Activated CD8-positive, alpha-beta T cell treated with anti-CD3 and anti-CD28 coated beads for 36 hours (primary cell): ENCODE results near the gene USP17L30. TPM values are rescaled to one million over a fixed set of nuclear protein-coding genes. Genes with fewer than 3 reads are reported as not detected.
"Not testable (repeated sequence)": the region's sequence is repeated elsewhere in the genome, so short reads cannot be mapped to it uniquely, and the experiment has no call there.

Experiments used
- ATAC-seq: fragments of 200-7000 bp; cut with Tn5 transposase; one replicate; pipeline ENCODE4 v1.10.0; 2021; ENCODE audit warnings: mild to moderate bottlenecking, moderate library complexity
- CTCF ChIA-PET: fragments of 350-600 bp; sonication (Branson Sonifier 250); formaldehyde crosslinking; loops from one replicate; lab custom pipeline; 2021; ENCODE audit warnings: antibody characterized with exemption; lab: Charles Lee
- POLR2A ChIA-PET: fragments of 350-600 bp; sonication (Branson Sonifier 250); formaldehyde crosslinking; loops from one replicate; lab custom pipeline; 2021; ENCODE audit warnings: antibody characterized with exemption; lab: Charles Lee
- DNase-seq: peaks from one replicate; pipeline ENCODE4 v3.0.0-alpha.2; 2020
- H3K27ac Mint-ChIP-seq: one replicate; pipeline ENCODE4 v1.8.0; 2021; ENCODE audit warnings: mild to moderate bottlenecking, mixed read lengths
- H3K27me3 Mint-ChIP-seq: one replicate; pipeline ENCODE4 v1.8.0; 2021; ENCODE audit warnings: mixed read lengths
- H3K36me3 Mint-ChIP-seq: one replicate; pipeline ENCODE4 v1.8.0; 2021; ENCODE audit warnings: low read depth, mixed read lengths
- H3K4me1 Mint-ChIP-seq: one replicate; pipeline ENCODE4 v1.8.0; 2021; ENCODE audit warnings: low read depth, mixed read lengths
- H3K4me3 Mint-ChIP-seq: one replicate; pipeline ENCODE4 v1.8.0; 2021; ENCODE audit warnings: mild to moderate bottlenecking, moderate library complexity, mixed read lengths
- H3K9me3 Mint-ChIP-seq: one replicate; pipeline ENCODE4 v1.8.0; 2021; ENCODE audit warnings: mixed read lengths
- CTCF ChIP-seq: fragments of 200-600 bp; IDR thresholded peaks from one replicate; pipeline ENCODE4 v1.8.0; 2022; ENCODE audit warnings: antibody characterized with exemption, mild to moderate bottlenecking
- intact Hi-C: fragments of 100-400 bp; cut with micrococcal nuclease; formaldehyde crosslinking; loops from one replicate; pipeline ENCODE4 v1.10.0; 2022
- total RNA-seq, 2 experiments: library from RNA; stranded (reverse); gene quantifications; one replicate each; pipeline ENCODE4 v1.2.3, GENCODE V29; 2021

The USP17L30 gene
- total RNA-seq, 2 experiments from 2014 or later = not detected

- DNase-seq (peak; percentile 76), ATAC-seq (peak; percentile 61)
- H3K36me3 Mint-ChIP-seq, H3K9me3 Mint-ChIP-seq, intact Hi-C loops, H3K4me1 Mint-ChIP-seq, H3K27me3 Mint-ChIP-seq, POLR2A ChIA-PET, H3K27ac Mint-ChIP-seq: not testable (repeated sequence)
- H3K4me3 Mint-ChIP-seq = peak overlapping the region; percentile 53
- CTCF ChIA-PET = interaction anchor here (0.6 kb wide), 1 partner anchor 380 kb away, joined by 3 read pairs; no protein-coding TSS in a partner anchor
- peak; percentile 75 for TF ChIP-seq CTCF
These were observed 18.1 kb downstream of the USP17L30 start for GRCh38 chr4:9381012-9381534.

- CTCF ChIA-PET = no interaction called here
- Mint-ChIP-seq H3K4me1 (no peaks in the 10 kb centered on the region), H3K27ac (no peak overlapping the region), H3K9me3 (no peaks in the 10 kb centered on the region), H3K4me3 (no peak overlapping the region), H3K27me3 (no peaks in the 10 kb centered on the region), H3K36me3 (no peaks in the 10 kb centered on the region)
- POLR2A ChIA-PET = no interaction called here
- intact Hi-C loops = no loop called here
- ATAC-seq = no peak
- no peak for TF ChIP-seq CTCF
- DNase-seq = no peak
These were observed 21.2 kb downstream of the USP17L30 start for GRCh38 chr4:9384126-9384525.

- ATAC-seq, H3K4me3 Mint-ChIP-seq, H3K27me3 Mint-ChIP-seq, POLR2A ChIA-PET, intact Hi-C loops, H3K36me3 Mint-ChIP-seq, H3K4me1 Mint-ChIP-seq, CTCF ChIA-PET, H3K9me3 Mint-ChIP-seq, DNase-seq, H3K27ac Mint-ChIP-seq: not testable (repeated sequence)
These were observed 26.1 kb downstream of the USP17L30 start for GRCh38 chr4:9389001-9389400.

GRCh38 chr4:9405774-9406173, 42.8 kb downstream of the USP17L30 start:
- POLR2A ChIA-PET, H3K4me1 Mint-ChIP-seq, CTCF ChIA-PET: not testable (repeated sequence)

GRCh38 chr4:9406491-9406890, 43.6 kb downstream of the USP17L30 start:
- H3K9me3 Mint-ChIP-seq, H3K27me3 Mint-ChIP-seq, H3K4me1 Mint-ChIP-seq, H3K36me3 Mint-ChIP-seq, DNase-seq, H3K27ac Mint-ChIP-seq, CTCF ChIA-PET, H3K4me3 Mint-ChIP-seq, POLR2A ChIA-PET, ATAC-seq, intact Hi-C loops: not testable (repeated sequence)

More at GRCh38 chr4:9405774-9406173, 42.8 kb downstream of the USP17L30 start:
- ATAC-seq, H3K4me3 Mint-ChIP-seq, intact Hi-C loops, H3K27me3 Mint-ChIP-seq, H3K9me3 Mint-ChIP-seq, DNase-seq, H3K27ac Mint-ChIP-seq, H3K36me3 Mint-ChIP-seq: not testable (repeated sequence)

GRCh38 chr4:9409793-9410192, 46.9 kb downstream of the USP17L30 start:
- TF ChIP-seq CTCF = no peak
- CTCF ChIA-PET = no interaction called here
- POLR2A ChIA-PET = no interaction called here
- H3K4me1 Mint-ChIP-seq = no peaks in the 10 kb centered on the region
- DNase-seq (no peak), ATAC-seq (no peak)
- no peaks in the 10 kb centered on the region for H3K36me3 Mint-ChIP-seq
- intact Hi-C loops = no loop called here
- H3K27me3 Mint-ChIP-seq = peaks cover 2% of the 10 kb centered on the region
- H3K4me3 Mint-ChIP-seq = no peak overlapping the region
- H3K27ac Mint-ChIP-seq = no peak overlapping the region
- peaks cover 4% of the 10 kb centered on the region for H3K9me3 Mint-ChIP-seq

Other genes starting within 250 kb of the USP17L30 start
- gene FAM90A26, start 192.7 kb upstream of the USP17L30 start, total RNA-seq = not detected
- gene USP17L10, start 152.5 kb upstream of the USP17L30 start, total RNA-seq = not detected
- gene USP17L11, start 147.7 kb upstream of the USP17L30 start, total RNA-seq = not detected
- not detected for gene USP17L12, start 143.0 kb upstream of the USP17L30 start, total RNA-seq
- gene USP17L13, start 138.2 kb upstream of the USP17L30 start, total RNA-seq = not detected
- not detected for gene USP17L15, start 128.7 kb upstream of the USP17L30 start, total RNA-seq
- not detected for gene USP17L17, start 119.2 kb upstream of the USP17L30 start, total RNA-seq
- not detected for gene USP17L18, start 114.5 kb upstream of the USP17L30 start, total RNA-seq
- gene USP17L19, start 109.8 kb upstream of the USP17L30 start, total RNA-seq = not detected
- gene USP17L20, start 105.0 kb upstream of the USP17L30 start, total RNA-seq = not detected
- gene USP17L21, start 100.3 kb upstream of the USP17L30 start, total RNA-seq = not detected
- gene USP17L22, start 95.5 kb upstream of the USP17L30 start, total RNA-seq = not detected
- gene USP17L24, start 38.0 kb upstream of the USP17L30 start, total RNA-seq = not detected
- gene USP17L25, start 33.2 kb upstream of the USP17L30 start, total RNA-seq = not detected
- not detected for gene USP17L26, start 28.5 kb upstream of the USP17L30 start, total RNA-seq
- not detected for gene USP17L5, start 23.7 kb upstream of the USP17L30 start, total RNA-seq
- gene USP17L27, start 19.0 kb upstream of the USP17L30 start, total RNA-seq = not detected
- gene USP17L28, start 14.2 kb upstream of the USP17L30 start, total RNA-seq = not detected
- gene USP17L29, start 9.5 kb upstream of the USP17L30 start, total RNA-seq = not detected
- not detected for gene DEFB131A, start 81.3 kb downstream of the USP17L30 start, total RNA-seq